Skin epidermis (tissue), 12 donors: ENCODE results near the gene ENG.
A peak's percentile ranks its signal among the peaks of the same experiment; 100 is the strongest.

Source experiments
- H3K27ac ChIP-seq, 21 experiments: fragments of 200-600 bp; sonication (generic) in 11 of 21; one replicate each; pipeline ENCODE4 v1.5.0; 2020; ENCODE audit warnings: mild to moderate bottlenecking in 3 of 21, inconsistent platforms in 2 of 21, moderate library complexity in 2 of 21
- H3K4me3 ChIP-seq, 7 experiments: fragments of 200-600 bp; sonication (generic) in 2 of 7; one replicate each; pipeline ENCODE4 v1.5.0; 2020; ENCODE audit warnings: inconsistent platforms in 2 of 7, mild to moderate bottlenecking in 2 of 7, moderate library complexity in 1 of 7

Gene ENG

DNA sequence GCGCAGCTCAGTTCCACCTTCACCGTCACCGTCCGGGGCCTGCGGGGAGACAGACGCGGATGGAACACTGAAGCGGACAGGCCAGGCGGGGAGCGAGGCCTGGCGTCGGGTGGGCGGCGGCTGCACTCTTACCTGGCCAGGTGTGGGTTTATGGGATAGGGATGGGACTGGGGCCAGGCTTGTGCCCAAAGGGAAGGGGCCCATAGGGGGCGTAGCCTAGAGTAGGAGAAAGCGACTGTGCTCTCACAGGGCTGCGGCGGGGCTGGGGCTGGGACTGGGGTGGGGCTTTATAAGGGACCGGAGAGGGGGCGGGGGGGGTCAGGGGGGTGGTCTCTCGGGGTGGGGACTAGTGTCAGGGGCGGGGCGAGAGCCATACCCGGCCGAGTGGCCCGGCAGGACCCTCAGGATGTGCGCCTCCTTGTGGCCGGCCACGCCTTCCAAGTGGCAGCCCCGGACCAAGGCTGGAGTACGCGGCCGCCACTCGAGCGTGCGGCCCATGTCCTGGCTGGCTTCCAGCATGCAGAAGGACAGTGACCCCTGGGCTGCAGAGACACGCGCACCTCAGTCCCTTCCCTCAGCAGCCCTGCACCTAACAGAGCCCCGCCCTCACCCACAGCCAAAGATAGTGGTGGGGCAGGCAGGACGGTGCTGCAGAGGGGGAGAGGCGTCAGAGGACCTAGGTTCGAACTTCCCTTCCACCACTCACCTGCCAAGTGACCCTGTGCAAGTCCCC lies 29.0 kb downstream of the ENG start:
- no peak overlapping the region for H3K4me3 ChIP-seq
- no peak overlapping the region for H3K27ac ChIP-seq

GRCh38 chr9:127822108-127822507 lies 32.4 kb downstream of the ENG start:
- H3K27ac ChIP-seq, result no peak overlapping the region
- H3K4me3 ChIP-seq, result no peak overlapping the region

DNA sequence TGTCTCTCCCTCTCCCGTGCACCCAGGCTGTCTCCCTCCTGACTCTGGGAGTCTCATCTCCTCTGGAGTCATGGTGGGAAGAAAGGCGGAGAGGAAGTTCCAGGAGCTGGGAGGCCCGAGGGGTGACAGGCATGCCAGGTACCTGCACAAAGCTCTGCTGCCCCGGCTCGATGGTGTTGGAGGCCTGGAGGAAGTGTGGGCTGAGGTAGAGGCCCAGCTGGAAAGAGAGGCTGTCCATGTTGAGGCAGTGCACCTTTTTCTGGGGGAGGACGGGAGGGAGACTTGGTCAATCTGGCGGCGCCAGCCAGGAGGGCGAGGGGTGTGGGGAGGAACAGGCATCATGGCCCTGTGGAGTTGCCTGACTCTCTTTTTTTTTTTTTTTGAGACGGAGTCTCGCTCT lies 35.9 kb downstream of the ENG start:
- no peak overlapping the region for H3K27ac ChIP-seq
- H3K4me3 ChIP-seq, result no peak overlapping the region

DNA sequence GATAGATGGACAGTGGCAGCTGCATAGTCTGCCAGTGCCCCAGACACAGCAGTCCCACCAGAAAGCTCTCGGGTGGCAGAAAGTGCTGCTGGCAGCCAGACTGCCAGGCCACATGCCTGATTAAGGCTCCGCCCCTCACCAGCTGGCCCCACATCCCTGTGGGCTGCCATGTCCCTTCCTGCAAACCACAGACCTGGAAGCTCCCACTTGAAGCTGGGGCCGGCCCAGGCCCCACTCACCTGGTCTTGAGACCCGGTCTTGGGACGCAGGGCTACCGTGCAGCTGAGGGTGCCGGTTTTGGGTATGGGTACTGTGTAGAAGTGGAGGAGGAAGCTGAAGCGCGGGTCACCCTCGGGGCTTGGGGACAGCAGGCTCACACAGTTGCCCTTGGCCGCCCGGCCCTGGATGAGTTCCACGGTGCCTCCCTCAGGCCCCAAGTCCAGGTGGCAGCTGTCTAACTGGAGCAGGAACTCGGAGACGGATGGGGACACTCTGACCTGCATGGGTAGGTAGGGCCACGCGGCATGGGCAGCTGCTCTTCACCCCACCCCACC lies 36.5 kb downstream of the ENG start:
- H3K27ac ChIP-seq, result no peak overlapping the region

DNA sequence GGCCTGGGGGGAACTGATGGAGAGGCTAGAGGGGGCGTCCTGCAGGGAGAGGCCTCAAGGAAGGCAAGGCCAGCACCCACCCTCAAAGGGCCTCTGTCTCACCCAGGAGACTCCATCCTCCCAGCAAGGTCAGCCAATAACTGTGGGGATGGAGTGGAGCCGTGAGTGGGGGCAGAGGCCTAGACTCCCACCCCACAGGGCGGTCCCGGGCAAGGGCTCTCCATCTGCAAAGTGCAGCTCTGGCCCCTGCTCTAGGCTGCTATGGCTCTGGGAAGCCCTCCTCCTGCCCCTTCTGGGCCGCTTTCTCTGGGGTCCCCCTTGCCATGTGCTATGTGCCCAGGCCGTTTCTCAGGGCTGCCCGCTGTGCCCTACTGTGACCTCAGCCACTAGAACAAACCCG lies 37.7 kb downstream of the ENG start:
- peak overlapping the region in 1 of 21 experiments; percentile 34 for H3K27ac ChIP-seq

More for the DNA sequence above, 36.5 kb downstream of the ENG start:
- H3K4me3 ChIP-seq, result no peak overlapping the region

DNA sequence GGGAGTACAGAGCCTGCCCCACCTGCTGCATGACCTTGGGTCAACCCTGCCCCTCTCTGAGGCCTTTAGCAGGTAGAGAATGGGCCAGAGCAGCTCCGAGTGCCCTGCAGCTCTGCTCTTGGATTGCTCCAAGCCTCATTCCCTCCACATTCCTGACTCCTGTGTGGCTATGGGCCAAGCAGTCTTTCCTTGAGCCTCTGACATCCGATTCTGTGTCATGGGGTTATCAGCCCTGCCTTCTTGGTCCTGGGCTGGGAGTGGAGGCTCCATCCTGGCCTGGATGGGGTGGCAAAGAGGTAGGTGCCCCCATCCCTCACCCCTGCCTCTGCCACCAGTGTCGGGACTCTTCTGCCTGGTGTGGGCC lies 38.1 kb downstream of the ENG start:
- peak overlapping the region in 1 of 21 experiments; percentile 34 for H3K27ac ChIP-seq
- no peak overlapping the region for H3K4me3 ChIP-seq

More for the DNA sequence above, 37.7 kb downstream of the ENG start:
- H3K4me3 ChIP-seq, result no peak overlapping the region

- H3K27ac ChIP-seq, result no peak overlapping the region
- no peak overlapping the region for H3K4me3 ChIP-seq
Observed at GRCh38 chr9:127815512-127816361, 38.7 kb downstream of the ENG start.

DNA sequence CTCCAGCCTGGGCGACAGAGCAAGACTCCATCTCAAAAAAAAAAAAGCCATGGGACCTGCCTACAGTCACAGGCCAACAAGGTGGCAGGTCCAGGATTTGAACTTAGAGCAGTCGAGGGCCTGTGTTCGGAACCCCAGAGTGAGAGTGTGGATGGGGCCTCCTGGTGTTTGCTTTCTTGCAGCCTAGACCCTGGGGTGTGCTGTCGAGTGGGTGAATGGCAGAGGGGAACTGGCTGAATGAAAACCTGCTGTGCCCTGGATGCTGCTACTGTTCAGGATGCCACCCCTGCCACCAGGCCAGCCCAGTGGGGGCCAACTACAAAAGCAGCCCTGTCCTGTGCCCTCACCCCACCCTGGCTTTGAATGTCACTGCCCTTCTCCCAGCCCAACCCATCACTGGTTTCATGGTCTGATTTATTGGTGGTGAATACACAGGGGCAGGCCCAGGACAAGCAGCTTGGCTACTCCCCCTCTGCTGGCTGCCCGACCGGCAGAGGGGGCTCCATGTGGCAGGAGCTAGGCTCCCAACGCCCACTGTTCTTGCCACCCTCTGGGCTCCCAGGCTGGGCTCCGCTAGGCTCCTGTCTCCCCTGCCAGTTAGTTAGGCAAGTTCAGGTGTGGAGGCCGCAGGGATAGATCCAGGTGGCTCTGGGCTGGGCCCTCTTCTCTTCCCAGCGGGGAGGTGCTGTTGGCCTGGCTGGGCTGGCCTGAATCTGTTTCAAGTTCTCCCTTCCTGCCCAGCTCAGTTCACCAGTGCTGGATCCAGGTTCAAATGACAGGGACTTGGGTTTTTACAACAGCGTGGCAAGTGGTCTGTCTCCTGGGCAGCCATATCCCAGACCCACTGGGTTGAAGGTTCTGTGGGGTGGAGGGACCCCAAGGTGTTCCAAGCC lies 39.6 kb downstream of the ENG start:
- H3K27ac ChIP-seq, result no peak overlapping the region
- H3K4me3 ChIP-seq, result no peak overlapping the region

GRCh38 chr9:127813686-127814226 lies 40.7 kb downstream of the ENG start:
- no peak overlapping the region for H3K4me3 ChIP-seq
- peak overlapping the region in 1 of 21 experiments; percentile 38 for H3K27ac ChIP-seq

DNA sequence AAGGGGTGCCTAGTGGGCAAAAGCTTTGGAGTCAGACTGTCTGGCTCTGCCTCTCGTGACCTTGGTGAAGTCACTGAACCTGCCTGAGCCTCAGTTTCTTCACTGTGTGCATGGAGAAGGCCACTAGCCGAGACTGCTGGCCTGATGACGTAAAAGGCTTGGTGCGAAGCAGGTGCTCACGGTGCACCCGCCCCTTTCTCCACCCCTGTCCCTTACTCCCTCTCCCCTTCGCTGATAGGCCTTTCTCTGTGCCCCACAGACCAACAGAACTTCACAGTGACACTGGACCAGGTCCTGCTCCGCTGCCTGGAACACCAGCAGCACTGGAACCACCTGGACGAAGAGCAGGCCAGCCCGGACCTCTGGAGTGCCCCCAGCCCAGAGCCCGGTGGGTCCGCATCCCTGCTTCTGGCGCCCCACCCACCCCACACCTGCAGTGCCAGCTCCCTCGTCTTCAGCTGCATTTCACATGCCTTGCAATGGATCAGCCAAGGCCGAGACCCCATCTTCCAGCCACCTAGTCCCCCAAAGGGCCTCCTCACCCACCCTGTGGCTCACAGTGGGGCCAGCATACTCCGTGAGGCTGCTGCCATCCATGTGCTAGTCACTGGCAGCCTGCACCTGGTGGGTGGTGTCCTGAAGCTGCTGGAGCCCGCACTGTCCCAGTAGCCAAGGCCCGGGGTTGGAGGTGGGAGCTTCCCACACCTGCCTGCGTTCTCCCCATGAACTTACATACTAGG lies 41.4 kb downstream of the ENG start:
- Histone ChIP-seq H3K4me3 (no peak overlapping the region), H3K27ac (peak overlapping the region in 1 of 21 experiments; percentile 38)

DNA sequence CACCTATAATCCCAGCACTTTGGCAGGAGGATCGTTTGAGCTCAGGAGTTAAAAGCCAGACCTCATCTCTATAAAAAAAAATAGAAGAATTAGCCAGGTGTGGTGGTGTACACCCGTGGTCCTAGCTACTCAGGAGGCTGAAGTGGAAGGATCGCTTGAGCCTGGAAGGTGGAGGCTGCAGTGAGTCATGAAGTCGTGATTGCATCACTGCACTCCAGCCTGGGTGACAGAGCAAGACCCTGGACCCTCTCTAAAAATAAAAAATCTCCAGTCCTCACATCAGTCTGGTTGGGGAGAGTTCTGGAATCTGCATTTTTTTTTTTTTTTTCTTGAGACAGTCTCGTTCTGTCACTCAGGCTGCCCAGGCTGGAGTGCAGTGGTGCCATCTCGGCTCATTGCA lies 42.4 kb downstream of the ENG start:
- Histone ChIP-seq H3K27ac (no peak overlapping the region), H3K4me3 (no peak overlapping the region)

GRCh38 chr9:127810378-127811187 lies 43.9 kb downstream of the ENG start:
- peak overlapping the region in 3 of 21 experiments; percentile 6 to 9 (median 6) for H3K27ac ChIP-seq
- H3K4me3 ChIP-seq, result no peak overlapping the region

GRCh38 chr9:127809540-127810377 lies 44.7 kb downstream of the ENG start:
- Histone ChIP-seq H3K27ac (peak overlapping the region in 5 of 21 experiments; percentile 6 to 59 (median 57)), H3K4me3 (no peak overlapping the region)

- H3K4me3 ChIP-seq, result no peak overlapping the region
- peak overlapping the region in 4 of 21 experiments; percentile 43 to 59 (median 58) for H3K27ac ChIP-seq
Observed at GRCh38 chr9:127809002-127809539, 45.4 kb downstream of the ENG start.

- Histone ChIP-seq H3K27ac (no peak overlapping the region), H3K4me3 (no peak overlapping the region)
Observed at GRCh38 chr9:127808347-127809001, 46.0 kb downstream of the ENG start.

DNA sequence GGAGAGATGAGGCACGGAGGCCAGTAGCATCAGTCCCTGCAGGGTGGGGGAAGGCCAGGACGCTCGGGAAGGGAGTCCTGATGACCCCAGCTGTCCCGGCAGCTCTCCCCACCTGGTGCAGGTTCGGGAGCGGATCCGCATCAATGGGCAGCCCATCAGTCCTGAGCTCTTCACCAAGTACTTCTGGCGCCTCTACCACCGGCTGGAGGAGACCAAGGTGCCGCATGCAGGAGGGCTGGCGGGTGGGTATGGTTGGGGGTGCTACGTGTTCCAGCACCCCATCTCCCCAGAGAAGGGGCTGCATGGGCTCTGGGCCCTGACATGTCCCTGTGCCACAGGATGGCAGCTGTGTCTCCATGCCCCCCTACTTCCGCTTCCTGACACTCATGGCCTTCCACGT lies 47.6 kb downstream of the ENG start:
- Histone ChIP-seq H3K27ac (no peak overlapping the region), H3K4me3 (no peak overlapping the region)
